Gastrocnemius medialis (tissue), 4 donors: Measurements from ENCODE around the gene TSACC.

ENCODE experiments used
- CTCF ChIP-seq, 5 experiments: fragments of 450-650 bp in 3 of 5; fragments of 200-600 bp in 2 of 5; sonication (generic) in 2 of 5; IDR thresholded peaks in 4 of 5; conservative IDR thresholded peaks in 1 of 5; 1 replicate in 4 of 5; 2 replicates in 1 of 5; pipeline ENCODE4 v1.5.1; 2016 to 2019; ENCODE audit warnings: antibody characterized with exemption in 5 of 5, mild to moderate bottlenecking in 3 of 5, moderate library complexity in 3 of 5
- POLR2A ChIP-seq, 2 donors: fragments of 450-650 bp; IDR thresholded peaks; one replicate each; pipeline ENCODE4 v1.6.1; 2017; ENCODE audit warnings: antibody characterized with exemption in 2 of 2, mild to moderate bottlenecking in 2 of 2, moderate library complexity in 2 of 2

GRCh38 chr1:156391701-156392100, 53.4 kb downstream of the TSACC start:
- TF ChIP-seq CTCF (IDR thresholded peaks at IDR 0.05 in 4 of 5, conservative IDR thresholded peaks at IDR 0.05 in 1 of 5), result no peak
- TF ChIP-seq POLR2A (IDR thresholded peaks at IDR 0.05), result no peak
